NCI-H1048 (cell line): ENCODE measurements around the gene SPATA24.
"Not testable (repeated sequence)": the region's sequence is repeated elsewhere in the genome, so short reads cannot be mapped to it uniquely, and the experiment has no call there.

ENCODE experiments used
- DNase-seq: peaks from one replicate; lab custom pipeline; 2025; lab: John Stamatoyannopoulos, UW

Gene SPATA24

GRCh38 chr5:139394654-139395566 lies 9.0 kb downstream of the SPATA24 start, which contains the start of gene PROB1:
PROB1 (minus strand) TSS chr5:139395104; CDS start chr5:139395081, 23 bp downstream.
- no peak for DNase-seq

- no peak for DNase-seq
Observed at GRCh38 chr5:139394123-139394653, 9.7 kb downstream of the SPATA24 start.

- DNase-seq = no peak
Observed at GRCh38 chr5:139393497-139394122, 10.3 kb downstream of the SPATA24 start.

- no peak for DNase-seq
Observed at GRCh38 chr5:139392678-139393496, 11.0 kb downstream of the SPATA24 start.

GRCh38 chr5:139392324-139392677 lies 11.6 kb downstream of the SPATA24 start:
- DNase-seq = no peak

GRCh38 chr5:139391570-139392323 lies 12.1 kb downstream of the SPATA24 start:
- DNase-seq = no peak

- DNase-seq = no peak
Observed at GRCh38 chr5:139390639-139391569, 13.0 kb downstream of the SPATA24 start.

GRCh38 chr5:139389701-139390638 lies 13.9 kb downstream of the SPATA24 start, which contains the start of gene MZB1:
MZB1 (minus strand) TSS chr5:139389913; CDS start chr5:139389856, 57 bp downstream.
- no peak for DNase-seq

- DNase-seq = no peak
Observed at GRCh38 chr5:139388198-139388821, 15.6 kb downstream of the SPATA24 start.

GRCh38 chr5:139387611-139388197 lies 16.2 kb downstream of the SPATA24 start:
- no peak for DNase-seq

- not testable (repeated sequence) for DNase-seq
Observed at GRCh38 chr5:139386956-139387355, 16.9 kb downstream of the SPATA24 start.

- no peak for DNase-seq
Observed at GRCh38 chr5:139386050-139386438, 17.8 kb downstream of the SPATA24 start.

GRCh38 chr5:139385061-139386049 lies 18.5 kb downstream of the SPATA24 start:
- no peak for DNase-seq

- DNase-seq = no peak
Observed at GRCh38 chr5:139384591-139385051, 19.3 kb downstream of the SPATA24 start.

- DNase-seq = no peak
Observed at GRCh38 chr5:139383993-139384590, 19.8 kb downstream of the SPATA24 start.

- no peak for DNase-seq
Observed at GRCh38 chr5:139383275-139383992, 20.5 kb downstream of the SPATA24 start, which contains the start of gene SLC23A1. SLC23A1 (minus strand) TSS chr5:139383297; CDS start chr5:139383253, 44 bp downstream.
